BJ (cell line): ENCODE measurements around the gene PGAM5. TPM values are rescaled to one million over a fixed set of nuclear protein-coding genes. Genes with fewer than 3 reads are reported as not detected.

Experiments
- CTCF ChIA-PET: fragments of 350-600 bp; formaldehyde crosslinking; extraction: SDS; loops from one replicate; lab custom pipeline; 2021; ENCODE audit warnings: antibody characterized with exemption, inconsistent platforms; lab: Yijun Ruan, JAX
- POLR2A ChIA-PET: fragments of 300-600 bp; sonication (Branson Sonifier 250); formaldehyde crosslinking; extraction: SDS; loops from one replicate; lab custom pipeline; 2021; ENCODE audit warnings: antibody characterized with exemption; lab: Charles Lee
- DNase-seq: peaks from one replicate; pipeline ENCODE4 v3.0.0-alpha.2; 2011; ENCODE audit warnings: low read depth
- H3K27me3 ChIP-seq: 2 replicates; pipeline ENCODE4 v1.6.0; 2011; ENCODE audit warnings: low read length; ENCODE audit not compliant: control insufficient read depth, insufficient read depth
- H3K36me3 ChIP-seq: 2 replicates; pipeline ENCODE4 v1.5.1; 2011; ENCODE audit warnings: low read length; ENCODE audit not compliant: control insufficient read depth, insufficient read depth
- H3K4me3 ChIP-seq: 2 replicates; pipeline ENCODE4 v1.5.1; 2011; ENCODE audit warnings: low read depth, mild to moderate bottlenecking, control low read depth, low read length
- polyA plus RNA-seq: library from polyadenylated mRNA; depleted of rRNA; stranded (reverse); fragments of >200 nt; gene quantifications from 2 replicates; pipeline ENCODE4 v1.2.3, GENCODE V29; 2011
- TF ChIP-seq, protein P1 (sequence below): IDR thresholded peaks from 2 replicates; pipeline ENCODE4 v1.5.1; 2011; ENCODE audit warnings: low read depth, mild to moderate bottlenecking, control low read depth, inconsistent platforms, low read length, moderate library complexity; ENCODE audit not compliant: insufficient read depth

PGAM5 gene
- polyA plus RNA-seq, 1 experiment, result 17.7 TPM

DNA sequence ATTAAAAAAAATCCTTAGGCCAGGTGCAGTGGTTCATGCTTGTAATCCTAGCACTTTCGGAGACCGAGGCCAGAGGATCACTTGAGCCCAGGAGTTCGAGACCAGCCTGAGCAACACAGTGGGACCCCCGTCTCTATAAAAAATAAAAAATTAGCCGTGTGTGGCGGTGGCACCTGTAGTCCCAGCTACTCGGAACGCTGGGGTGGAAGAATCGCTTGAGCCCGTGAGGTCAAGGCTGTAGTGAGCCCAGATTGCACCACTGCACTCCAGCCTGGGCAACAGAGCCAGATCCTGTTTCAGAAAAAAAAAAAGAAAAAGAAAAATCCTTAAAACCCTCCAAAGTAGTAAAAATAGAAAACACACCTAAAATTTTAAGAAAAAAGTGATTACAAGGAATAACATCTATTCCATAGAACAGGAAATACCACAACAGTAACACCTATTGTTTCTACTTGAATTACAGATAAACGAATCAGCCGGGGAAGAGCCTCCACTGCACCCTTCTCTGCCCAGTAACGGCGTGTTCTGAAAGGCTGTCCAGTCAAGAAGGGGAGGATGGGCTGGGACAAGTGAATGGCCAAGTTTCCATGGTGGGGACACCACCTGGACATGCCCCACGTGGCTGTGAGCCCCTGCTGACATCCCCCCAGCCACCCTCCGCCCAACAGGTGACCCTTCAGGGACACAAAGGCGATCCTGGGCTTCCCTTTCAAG, 41.3 kb upstream of the PGAM5 start:
- Histone ChIP-seq H3K4me3 (no peak overlapping the region), H3K36me3 (peaks cover 10% of the 10 kb centered on the region), H3K27me3 (no peaks in the 10 kb centered on the region)
- ChIA-PET POLR2A (no interaction called here), CTCF (interaction anchor here (0.7 kb wide), 1 partner anchor 146 kb away, joined by 3 read pairs; no protein-coding TSS in a partner anchor)
- TF ChIP-seq, protein P1, sequence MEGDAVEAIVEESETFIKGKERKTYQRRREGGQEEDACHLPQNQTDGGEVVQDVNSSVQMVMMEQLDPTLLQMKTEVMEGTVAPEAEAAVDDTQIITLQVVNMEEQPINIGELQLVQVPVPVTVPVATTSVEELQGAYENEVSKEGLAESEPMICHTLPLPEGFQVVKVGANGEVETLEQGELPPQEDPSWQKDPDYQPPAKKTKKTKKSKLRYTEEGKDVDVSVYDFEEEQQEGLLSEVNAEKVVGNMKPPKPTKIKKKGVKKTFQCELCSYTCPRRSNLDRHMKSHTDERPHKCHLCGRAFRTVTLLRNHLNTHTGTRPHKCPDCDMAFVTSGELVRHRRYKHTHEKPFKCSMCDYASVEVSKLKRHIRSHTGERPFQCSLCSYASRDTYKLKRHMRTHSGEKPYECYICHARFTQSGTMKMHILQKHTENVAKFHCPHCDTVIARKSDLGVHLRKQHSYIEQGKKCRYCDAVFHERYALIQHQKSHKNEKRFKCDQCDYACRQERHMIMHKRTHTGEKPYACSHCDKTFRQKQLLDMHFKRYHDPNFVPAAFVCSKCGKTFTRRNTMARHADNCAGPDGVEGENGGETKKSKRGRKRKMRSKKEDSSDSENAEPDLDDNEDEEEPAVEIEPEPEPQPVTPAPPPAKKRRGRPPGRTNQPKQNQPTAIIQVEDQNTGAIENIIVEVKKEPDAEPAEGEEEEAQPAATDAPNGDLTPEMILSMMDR, result no peak
- DNase-seq, result no peak

- Histone ChIP-seq H3K27me3 (no peaks in the 10 kb centered on the region), H3K4me3 (no peak overlapping the region), H3K36me3 (peaks cover 11% of the 10 kb centered on the region)
- ChIA-PET CTCF (interaction anchor here (1.5 kb wide), 1 partner anchor 33 kb away, joined by 3 read pairs; no protein-coding TSS in a partner anchor), POLR2A (no interaction called here)
- TF ChIP-seq, protein P1, result no peak
- DNase-seq, result no peak
Observed at GRCh38 chr12:132672116-132672515, 38.5 kb upstream of the PGAM5 start.

DNA sequence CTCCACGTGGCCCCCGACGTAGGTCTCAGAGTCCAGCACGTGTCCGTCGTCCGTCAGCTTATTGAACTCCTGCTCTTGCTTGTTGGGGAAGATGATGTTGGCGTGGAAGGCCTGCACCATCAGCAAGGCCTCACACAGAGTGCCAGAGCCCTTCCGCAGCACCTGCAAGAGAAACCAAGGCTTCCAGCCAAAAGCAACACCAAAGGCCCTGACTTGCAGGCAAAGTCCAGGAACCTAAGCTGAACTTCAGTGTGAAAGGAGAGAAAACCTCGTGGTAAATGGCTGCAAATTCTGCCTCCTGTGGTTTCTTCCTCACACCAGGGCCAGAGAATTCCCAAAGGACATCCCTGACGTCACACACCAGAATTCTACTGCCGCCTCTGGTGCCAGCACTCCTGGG, 38.0 kb upstream of the PGAM5 start:
- no peak overlapping the region for H3K4me3 ChIP-seq
- DNase-seq, result no peak
- TF ChIP-seq, protein P1, result no peak
- no peaks in the 10 kb centered on the region for H3K27me3 ChIP-seq
- CTCF ChIA-PET, result no interaction called here
- peaks cover 11% of the 10 kb centered on the region for H3K36me3 ChIP-seq
- POLR2A ChIA-PET, result no interaction called here

DNA sequence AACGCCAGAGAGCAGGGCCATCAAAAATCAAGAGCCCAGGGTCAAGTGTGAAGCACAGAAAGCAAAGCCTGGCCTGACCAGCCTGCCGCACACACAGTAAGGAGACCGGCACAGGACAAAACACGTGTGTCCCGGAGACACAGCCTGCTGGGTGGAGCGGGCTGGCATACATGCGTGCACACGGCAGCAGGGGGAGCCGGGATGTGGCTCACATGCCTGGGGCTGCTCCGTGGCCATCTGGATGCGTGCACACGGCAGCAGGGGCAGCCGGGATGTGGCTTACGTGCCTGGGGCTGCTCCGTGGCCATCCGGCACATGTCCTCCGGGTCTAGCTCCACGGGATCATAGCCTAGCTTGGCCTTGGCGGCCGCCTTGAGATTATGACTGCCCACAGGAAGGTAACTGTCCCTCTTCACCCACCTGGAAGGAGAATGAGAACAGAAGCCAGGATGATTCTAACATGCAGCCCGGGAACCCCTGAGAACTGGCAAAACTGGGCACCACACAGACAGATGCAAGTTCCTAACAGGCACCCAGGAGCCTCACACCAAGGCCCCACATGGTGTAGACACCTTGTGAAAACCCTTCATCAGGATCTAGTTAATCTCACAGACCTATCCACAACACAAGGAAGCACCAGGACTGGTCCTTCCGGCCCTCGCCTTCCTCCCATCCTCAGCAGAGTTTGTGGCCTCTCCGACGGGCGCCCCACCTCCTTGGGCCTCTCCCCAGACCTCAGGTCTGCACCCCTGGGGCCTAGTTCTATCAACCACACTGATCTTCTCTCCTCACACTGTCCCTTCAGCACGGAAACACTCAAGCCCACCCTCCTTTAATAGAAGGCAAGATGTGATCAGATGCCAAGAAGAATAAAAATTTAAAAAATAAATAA, 37.1 kb upstream of the PGAM5 start:
- TF ChIP-seq, protein P1, result no peak
- peaks cover 8% of the 10 kb centered on the region for H3K36me3 ChIP-seq
- no peak for DNase-seq
- H3K27me3 ChIP-seq, result no peaks in the 10 kb centered on the region
- no peak overlapping the region for H3K4me3 ChIP-seq
- POLR2A ChIA-PET, result no interaction called here
- CTCF ChIA-PET, result no interaction called here

- H3K4me3 ChIP-seq, result no peak overlapping the region
- no peaks in the 10 kb centered on the region for H3K27me3 ChIP-seq
- H3K36me3 ChIP-seq, result peaks cover 8% of the 10 kb centered on the region
- no peak for DNase-seq
- ChIA-PET CTCF (no interaction called here), POLR2A (interaction anchor here (0.6 kb wide), 1 partner anchor 56 kb away, joined by 3 read pairs; the partner anchor contains the start of gene P2RX2)
- TF ChIP-seq, protein P1, result no peak
Observed at GRCh38 chr12:132674561-132674960, 36.1 kb upstream of the PGAM5 start.
